Measurements from ENCODE around the gene MEIKIN. TPM values are rescaled to one million over a fixed set of nuclear protein-coding genes. Genes with fewer than 3 reads are reported as not detected.

MEIKIN gene
- total and polyA plus RNA-seq, 2 of the 8 experiments (the other 6 are each of a cell fraction or from before 2014, with no cell fraction given), result not detected

GRCh38 chr5:131906668-131907067 lies 38.8 kb downstream of the MEIKIN start:
- no peak for FAIRE-seq
- TF ChIP-seq RFX5 (IDR thresholded peaks at IDR 0.05; ENCODE audit: borderline replicate concordance, low read depth, low read length), result no peak
- no peak for TF ChIP-seq SP2 (IDR thresholded peaks at IDR 0.05; ENCODE audit: low read length)
- TF ChIP-seq MAFK (IDR thresholded peaks at IDR 0.05; ENCODE audit: low read depth, low read length), result no peak
- no peak for TF ChIP-seq SP4 (IDR thresholded peaks at IDR 0.05; ENCODE audit: low read length)
- no peak for TF ChIP-seq ATF3 (IDR thresholded peaks at IDR 0.05; ENCODE audit: insufficient read depth, low read depth, low read length)
- no peak for TF ChIP-seq KDM4A (IDR thresholded peaks at IDR 0.05; ENCODE audit: low read depth, low read length, severe bottlenecking)
- no peak for TF ChIP-seq ATF2 (IDR thresholded peaks at IDR 0.05; ENCODE audit: low read length)
- TF ChIP-seq SIRT6 (IDR thresholded peaks at IDR 0.05; ENCODE audit: low read length), result no peak
- no peak for TF ChIP-seq SIN3A (conservative IDR thresholded peaks at IDR 0.05 in 1 of 2, IDR thresholded peaks at IDR 0.05 in 1 of 2; ENCODE audit: low read depth in 1 of 2, low read length in 2 of 2)
- TF ChIP-seq SUZ12 (IDR thresholded peaks at IDR 0.05; ENCODE audit: low read length), result no peak
- no peak for TF ChIP-seq GABPA (IDR thresholded peaks at IDR 0.05; ENCODE audit: borderline replicate concordance, insufficient read depth, low read length)

More at GRCh38 chr5:131906668-131907067, 38.8 kb downstream of the MEIKIN start:
- Histone ChIP-seq H3K14ac (ENCODE audit: insufficient read length) (no peak overlapping the region), H3K79me2 (ENCODE audit: control insufficient read depth in 1 of 2, insufficient read depth in 2 of 2, low read length in 2 of 2) (no peaks in the 10 kb centered on the region), H3K4ac (replicated peaks; ENCODE audit: insufficient read length, low read depth, low read length) (no peak overlapping the region), H3K18ac (ENCODE audit: extremely low read depth, low read length) (no peak overlapping the region), H4K91ac (replicated peaks; ENCODE audit: insufficient read length, low read length) (no peak overlapping the region), H3K9me3 (ENCODE audit: insufficient read depth in 2 of 2, low read depth in 1 of 2, low read length in 1 of 2) (no peaks in the 10 kb centered on the region), H2BK15ac (ENCODE audit: low read length) (no peak overlapping the region), H4K8ac (ENCODE audit: extremely low read depth, insufficient read depth, low read length) (no peak overlapping the region), H3K4me2 (ENCODE audit: insufficient read depth in 1 of 2, low read depth in 2 of 2, low read length in 2 of 2) (no peak overlapping the region), H3K23ac (ENCODE audit: insufficient read length) (no peak overlapping the region), H2BK120ac (replicated peaks; ENCODE audit: low read depth, low read length) (no peak overlapping the region), H2BK12ac (ENCODE audit: low read depth, low read length) (no peak overlapping the region), H4K20me1 (replicated peaks in 1 of 2; ENCODE audit: control insufficient read depth in 1 of 2, insufficient read depth in 2 of 2, low read length in 2 of 2) (no peaks in the 10 kb centered on the region), H3K4me1 (replicated peaks in 1 of 4; ENCODE audit: control insufficient read depth in 3 of 4, insufficient read depth in 4 of 4, low read length in 3 of 4) (no peaks in the 10 kb centered on the region), H3K9ac (replicated peaks in 1 of 4; ENCODE audit: extremely low read depth in 1 of 4, low read depth in 3 of 4, low read length in 3 of 4) (no peak overlapping the region), H3K27me3 (replicated peaks in 1 of 4; ENCODE audit: control insufficient read depth in 3 of 4, extremely low read depth in 1 of 4, insufficient read depth in 3 of 4, low read length in 3 of 4) (no peaks in the 10 kb centered on the region), H3K4me3 (ENCODE audit: extremely low read depth in 1 of 4, insufficient read depth in 2 of 4, low read depth in 3 of 4, low read length in 4 of 4) (no peak overlapping the region), H3K79me1 (ENCODE audit: low read depth, low read length) (no peaks in the 10 kb centered on the region), H3K23me2 (ENCODE audit: low read depth, low read length) (no peaks in the 10 kb centered on the region), H2AFZ (ENCODE audit: low read length) (no peak overlapping the region), H2AK5ac (ENCODE audit: low read depth, low read length) (no peak overlapping the region), H4K5ac (ENCODE audit: insufficient read length, low read depth, low read length) (no peak overlapping the region), H2BK20ac (ENCODE audit: low read length) (no peak overlapping the region), H3K56ac (replicated peaks; ENCODE audit: insufficient read length, low read depth, low read length) (no peak overlapping the region), H3K27ac (ENCODE audit: low read depth, low read length) (no peak overlapping the region), H3K36me3 (ENCODE audit: control insufficient read depth in 2 of 4, insufficient read depth in 4 of 4, low read length in 3 of 4) (no peaks in the 10 kb centered on the region), H2BK5ac (ENCODE audit: low read depth, low read length) (no peak overlapping the region)
- POLR2A ChIA-PET (ENCODE audit: partially characterized antibody), result no interaction called here
- CTCF ChIA-PET (ENCODE audit: partially characterized antibody), result no interaction called here
- 84% methylated on average over 2 of the region's 2 CpGs; no CpG with 5 or more reads in 1 of the 2 experiments for WGBS, 2 experiments (ENCODE audit: extremely low coverage in 1 of 2, insufficient coverage in 1 of 2, insufficient read length in 1 of 2, insufficient replicate concordance in 2 of 2, low coverage in 1 of 2, low lambda C conversion rate in 2 of 2, missing lambda C conversion rate in 1 of 2)
- no peak for DNase-seq (ENCODE audit: low read depth in 1 of 2, low spot score in 2 of 2)
